Natural killer cell (primary cell): ENCODE results near the gene NAA10. TPM values are rescaled to one million over a fixed set of nuclear protein-coding genes. Genes with fewer than 3 reads are reported as not detected.

Source experiments
- ATAC-seq, 3 donors: fragments of 150-1000 bp in 2 of 3; fragments of 200-7000 bp in 1 of 3; cut with Tn5 transposase; 1 replicate in 1 of 3; 2 replicates in 2 of 3; pipeline ENCODE4 v1.10.0; 2021; ENCODE audit warnings: mild to moderate bottlenecking in 2 of 3, moderate library complexity in 2 of 3
- DNase-seq, 2 donors: peaks; one replicate each; pipeline versions ENCODE4 v3.0.0 to v3.0.0-alpha.2; 2013 to 2021; ENCODE audit warnings: mixed read lengths in 1 of 2
- H3K27ac ChIP-seq: one replicate; pipeline ENCODE4 v1.5.1; 2013; ENCODE audit warnings: mild to moderate bottlenecking, low read length
- H3K27me3 ChIP-seq: one replicate; pipeline ENCODE4 v1.6.1; 2013; ENCODE audit warnings: low read length; ENCODE audit not compliant: control insufficient read depth, insufficient read depth
- H3K36me3 ChIP-seq: one replicate; pipeline ENCODE4 v1.6.1; 2013; ENCODE audit warnings: low read length; ENCODE audit not compliant: control insufficient read depth, insufficient read depth
- H3K4me1 ChIP-seq: one replicate; pipeline ENCODE4 v1.6.1; 2013; ENCODE audit warnings: low read length; ENCODE audit not compliant: control insufficient read depth, insufficient read depth
- H3K4me3 ChIP-seq: one replicate; pipeline ENCODE4 v1.5.1; 2013; ENCODE audit warnings: low read length
- H3K9me3 ChIP-seq: one replicate; pipeline ENCODE4 v1.6.1; 2013; ENCODE audit warnings: low read length; ENCODE audit not compliant: control insufficient read depth, insufficient read depth
- H3K27ac Mint-ChIP-seq, 2 donors: one replicate each; pipeline ENCODE4 v1.8.0; 2022; ENCODE audit warnings: mild to moderate bottlenecking in 2 of 2, mixed read lengths in 2 of 2, moderate library complexity in 1 of 2
- H3K27me3 Mint-ChIP-seq, 2 donors: one replicate each; pipeline ENCODE4 v1.8.0; 2022; ENCODE audit warnings: low read depth in 2 of 2, mixed read lengths in 2 of 2
- H3K36me3 Mint-ChIP-seq: one replicate; pipeline ENCODE4 v1.8.0; 2022; ENCODE audit warnings: mixed read lengths
- H3K4me1 Mint-ChIP-seq, 2 donors: one replicate each; pipeline ENCODE4 v1.8.0; 2022; ENCODE audit warnings: mixed read lengths in 2 of 2
- H3K4me3 Mint-ChIP-seq: one replicate; pipeline ENCODE4 v1.8.0; 2022; ENCODE audit warnings: mild to moderate bottlenecking, moderate library complexity, mixed read lengths
- H3K9me3 Mint-ChIP-seq, 2 donors: one replicate each; pipeline ENCODE4 v1.8.0; 2022; ENCODE audit warnings: mixed read lengths in 2 of 2
- CTCF ChIP-seq: fragments of 200-600 bp; IDR thresholded peaks from one replicate; pipeline ENCODE4 v1.8.0; 2022; ENCODE audit warnings: antibody characterized with exemption
- WGBS: methylation state at CpG from one replicate; pipeline ENCODE4 v1.1.7; 2013; ENCODE audit warnings: missing lambda C conversion rate; ENCODE audit not compliant: insufficient coverage; 5-methylcytosine and 5-hydroxymethylcytosine counted together
- intact Hi-C: fragments of 100-400 bp; cut with micrococcal nuclease; formaldehyde crosslinking; loops from one replicate; pipeline ENCODE4 v1.14.2; 2022
- total RNA-seq, 4 donors: library from RNA; stranded (reverse); fragments of 120-200 nt in 1 of 4; gene quantifications; one replicate each; pipeline versions ENCODE4 v1.2.3 to v1.2.4, GENCODE V29; 2013 to 2022

Gene NAA10
- total RNA-seq, 3 donors from 2014 or later (not counting 1 experiment from before 2014, with no cell fraction given) = 63.4 to 82.3 (median 73.1) TPM

DNA sequence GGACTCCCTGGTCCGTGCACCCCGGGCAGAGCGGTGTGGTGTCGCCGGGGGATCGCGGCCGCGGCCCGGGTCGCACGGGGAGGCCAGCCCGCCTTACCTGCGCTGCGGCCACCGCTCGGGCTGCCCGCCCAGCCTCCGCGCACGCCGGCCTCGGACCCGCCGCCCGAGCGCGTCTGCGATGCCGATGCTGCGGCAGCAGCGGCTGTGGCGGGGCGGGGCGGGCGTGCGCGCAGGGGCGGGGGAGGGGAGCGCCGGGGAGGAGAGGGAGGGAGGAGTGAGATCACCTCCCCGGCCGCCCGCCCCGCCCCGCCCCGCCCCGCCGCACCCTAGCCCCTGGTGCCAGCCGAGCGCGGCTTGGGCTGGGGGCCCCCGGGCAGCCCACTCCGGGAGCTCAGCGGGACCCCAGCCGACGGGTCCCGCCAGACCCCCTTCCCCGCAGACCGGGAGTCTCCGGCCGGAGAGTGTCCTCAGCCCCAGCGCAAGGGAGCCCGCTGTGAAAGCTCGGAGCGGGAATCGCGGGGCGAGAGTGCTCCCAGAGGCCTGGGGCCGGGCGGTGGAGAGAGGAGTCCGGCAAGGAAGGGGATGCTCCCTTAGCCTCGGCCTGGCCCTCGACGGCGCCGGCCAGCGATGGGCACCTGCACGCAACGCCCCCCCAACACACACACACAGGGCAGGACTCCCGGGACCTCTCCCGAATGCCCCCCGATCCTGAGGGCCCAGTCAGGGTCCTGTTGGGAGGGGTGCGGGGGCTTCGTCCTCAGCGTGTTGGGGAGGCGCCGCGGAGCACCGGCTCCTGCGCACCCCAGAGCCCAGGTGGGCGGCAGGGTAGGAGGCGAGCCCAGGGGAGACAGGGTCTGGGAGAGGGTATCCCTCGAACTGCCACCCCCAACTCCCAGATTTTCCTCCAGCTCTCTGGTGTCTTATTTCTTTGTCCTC, 48.6 kb downstream of the NAA10 start, which contains the start of gene L1CAM:
L1CAM (minus strand) TSS at position 206 of the 936 bp plus-strand sequence. CDS start 10,337 bp downstream, outside the sequence.
- H3K27ac Mint-ChIP-seq = no peak within 1 kb of the TSS
- H3K9me3 ChIP-seq = no peaks in the 10 kb centered on the region
- intact Hi-C loops = no loop called here
- H3K4me3 ChIP-seq = no peak within 1 kb of the TSS
- H3K36me3 Mint-ChIP-seq = no peaks in the 10 kb centered on the region
- H3K27me3 Mint-ChIP-seq = peaks cover 18 to 29% of the 10 kb centered on the region in 2 donors
- H3K4me1 Mint-ChIP-seq = no peaks in the 10 kb centered on the region
- peaks cover 15% of the 10 kb centered on the region for H3K4me1 ChIP-seq
- H3K36me3 ChIP-seq = no peaks in the 10 kb centered on the region
- ATAC-seq = peak in 2 of 3 donors; percentile 44 to 47
- no peak within 1 kb of the TSS for H3K27ac ChIP-seq
- H3K4me3 Mint-ChIP-seq = peak within 1 kb of the TSS; percentile 35
- peaks cover 19% of the 10 kb centered on the region for H3K27me3 ChIP-seq
- WGBS = 5% methylated on average over 63 of the region's 94 CpGs
- H3K9me3 Mint-ChIP-seq = no peaks in the 10 kb centered on the region
- peak in 1 of 2 donors; percentile 47 for DNase-seq
- no peak for TF ChIP-seq CTCF

- TF ChIP-seq CTCF = no peak
- WGBS = 8% methylated on average over 25 of the region's 32 CpGs
- Mint-ChIP-seq H3K4me3 (peak overlapping the region; percentile 6), H3K27me3 (peaks cover 18 to 29% of the 10 kb centered on the region in 2 donors), H3K9me3 (no peaks in the 10 kb centered on the region), H3K36me3 (no peaks in the 10 kb centered on the region), H3K27ac (no peak overlapping the region), H3K4me1 (no peaks in the 10 kb centered on the region)
- intact Hi-C loops = no loop called here
- ATAC-seq (no peak), DNase-seq (peak in 1 of 2 donors; percentile 20)
- no peak overlapping the region for H3K27ac ChIP-seq
- H3K36me3 ChIP-seq = no peaks in the 10 kb centered on the region
- H3K27me3 ChIP-seq = peaks cover 19% of the 10 kb centered on the region
- peaks cover 15% of the 10 kb centered on the region for H3K4me1 ChIP-seq
- H3K4me3 ChIP-seq = no peak overlapping the region
- H3K9me3 ChIP-seq = no peaks in the 10 kb centered on the region
Measured at GRCh38 chrX:153885208-153885787, 49.5 kb downstream of the NAA10 start.

- peaks cover 19% of the 10 kb centered on the region for H3K27me3 ChIP-seq
- DNase-seq (peak in 1 of 2 donors; percentile 30), ATAC-seq (no peak)
- H3K36me3 ChIP-seq = no peaks in the 10 kb centered on the region
- H3K27ac ChIP-seq = no peak overlapping the region
- Mint-ChIP-seq H3K4me3 (no peak overlapping the region), H3K27me3 (peaks cover 18 to 29% of the 10 kb centered on the region in 2 donors), H3K4me1 (no peaks in the 10 kb centered on the region), H3K27ac (no peak overlapping the region), H3K36me3 (no peaks in the 10 kb centered on the region), H3K9me3 (no peaks in the 10 kb centered on the region)
- WGBS = 46% methylated on average over 6 of the region's 6 CpGs
- TF ChIP-seq CTCF = no peak
- H3K4me3 ChIP-seq = no peak overlapping the region
- intact Hi-C loops = no loop called here
- H3K9me3 ChIP-seq = no peaks in the 10 kb centered on the region
- H3K4me1 ChIP-seq = peaks cover 15% of the 10 kb centered on the region
Measured at GRCh38 chrX:153884590-153884989, 50.2 kb downstream of the NAA10 start.
